NCI-H1930 (cell line): Measurements from ENCODE around the gene KRTAP25-1.

Source experiments
- DNase-seq, 2 experiments: peaks; one replicate each; lab custom pipeline; 2025; lab: John Stamatoyannopoulos, UW

KRTAP25-1 gene

GRCh38 chr21:30248844-30249243, 40.5 kb downstream of the KRTAP25-1 start:
- no peak for DNase-seq

- no peak for DNase-seq
Measured at GRCh38 chr21:30245061-30245460, 44.3 kb downstream of the KRTAP25-1 start.

GRCh38 chr21:30243691-30244090, 45.6 kb downstream of the KRTAP25-1 start:
- DNase-seq, result no peak

GRCh38 chr21:30240661-30241060, 48.7 kb downstream of the KRTAP25-1 start:
- DNase-seq, result no peak
